Measurements from ENCODE around the gene TNFAIP2.

Gene TNFAIP2

DNA sequence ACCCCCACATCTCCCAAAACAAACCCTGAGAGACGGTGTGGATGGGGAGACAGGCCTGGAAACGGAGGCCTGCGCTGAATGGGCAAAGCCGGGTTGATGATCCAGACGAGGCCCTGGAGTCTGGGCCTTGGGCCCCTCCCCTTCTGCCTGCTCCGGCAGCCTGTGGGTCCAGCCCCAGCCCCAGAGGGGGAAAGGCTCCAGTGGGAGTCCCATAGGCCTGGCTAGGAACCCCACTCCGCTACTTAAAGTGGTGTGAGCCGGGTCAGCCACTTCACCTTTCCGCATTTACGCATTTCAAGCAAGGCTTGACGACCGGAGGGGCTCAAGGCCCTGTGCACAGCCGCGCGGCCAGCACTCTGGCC, 695 bp upstream of the TNFAIP2 start (continued):
- TF ChIP-seq ESRRG (CRISPR knock-in tag; IDR thresholded peaks at IDR 0.05): no peak
- no peak for TF ChIP-seq CREB5 (CRISPR knock-in tag; IDR thresholded peaks at IDR 0.05; ENCODE audit: low read depth)
- no peak for TF ChIP-seq TSHZ2 (CRISPR knock-in tag; IDR thresholded peaks at IDR 0.05)
- TF ChIP-seq TCF4 (CRISPR knock-in tag; IDR thresholded peaks at IDR 0.05; ENCODE audit: borderline replicate concordance): no peak
- TF ChIP-seq RARB (CRISPR knock-in tag; IDR thresholded peaks at IDR 0.05): no peak
- no peak for TF ChIP-seq ARNTL (CRISPR knock-in tag; IDR thresholded peaks at IDR 0.05; ENCODE audit: borderline replicate concordance, low read depth)
- no peak for TF ChIP-seq ZFP3 (CRISPR knock-in tag; IDR thresholded peaks at IDR 0.05)
- TF ChIP-seq ZNF565 (CRISPR knock-in tag; conservative IDR thresholded peaks at IDR 0.05; ENCODE audit: low read depth): no peak
- TF ChIP-seq ZFP30 (CRISPR knock-in tag; IDR thresholded peaks at IDR 0.05): no peak
- TF ChIP-seq GLIS3 (CRISPR knock-in tag; IDR thresholded peaks at IDR 0.05): no peak
- TF ChIP-seq SNAI2 (CRISPR knock-in tag; IDR thresholded peaks at IDR 0.05): no peak
- no peak for TF ChIP-seq ZNF8 (CRISPR knock-in tag; IDR thresholded peaks at IDR 0.05)
- no peak for TF ChIP-seq PPARA (CRISPR knock-in tag; IDR thresholded peaks at IDR 0.05; ENCODE audit: borderline replicate concordance)

DNA sequence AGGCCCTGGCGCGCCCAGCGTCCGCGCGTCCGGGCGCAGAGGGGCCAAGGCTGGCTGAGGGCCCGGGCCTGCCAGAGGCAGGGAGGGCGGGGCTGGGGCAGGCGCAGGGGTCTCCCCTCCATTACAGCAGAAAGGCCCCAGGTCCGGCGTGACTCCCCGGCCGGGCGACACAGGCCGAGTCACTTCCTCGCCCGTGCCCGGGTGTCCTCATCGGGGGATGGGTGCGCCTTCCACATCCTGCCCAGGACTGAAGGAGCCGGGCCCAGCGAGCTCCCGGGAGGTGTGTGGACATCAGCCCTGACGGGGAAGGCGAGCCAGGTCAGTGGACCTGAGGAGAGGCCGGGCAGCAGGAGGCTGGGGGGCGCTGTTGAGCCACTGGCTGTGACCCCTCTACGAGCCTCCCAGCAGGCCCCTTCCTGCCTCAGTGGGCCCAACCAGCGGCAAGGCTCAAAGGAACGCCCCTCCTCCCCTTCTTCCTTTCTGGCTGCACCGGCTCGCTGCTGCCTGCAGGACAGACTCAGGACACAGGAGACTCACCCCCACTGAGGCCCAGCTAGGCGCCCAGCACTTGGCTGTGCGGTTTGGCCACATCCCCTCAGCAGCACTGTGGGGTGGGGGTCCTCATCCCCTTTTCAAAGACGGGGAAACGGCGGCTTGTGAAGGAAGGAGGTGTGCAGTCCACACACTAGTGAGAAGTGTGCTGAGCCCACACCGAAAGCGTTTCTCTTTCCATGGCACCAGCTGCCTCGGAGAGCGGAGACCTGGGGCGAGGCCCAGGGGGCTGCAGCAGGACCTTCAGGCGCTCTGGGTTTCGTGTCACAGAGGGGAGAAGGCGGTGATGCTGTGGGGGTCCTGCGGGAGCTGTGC, 606 bp downstream of the TNFAIP2 start:
- ATAC-seq: no peak
- TF ChIP-seq ESRRG (CRISPR knock-in tag; IDR thresholded peaks at IDR 0.05) (no peak), CSDC2 (CRISPR knock-in tag; IDR thresholded peaks at IDR 0.05) (no peak)

- ATAC-seq: no peak
- no peak for TF ChIP-seq ZNF70 (CRISPR knock-in tag; IDR thresholded peaks at IDR 0.05)
- TF ChIP-seq TCF4 (CRISPR knock-in tag; IDR thresholded peaks at IDR 0.05; ENCODE audit: borderline replicate concordance): no peak
- no peak for TF ChIP-seq ESRRG (CRISPR knock-in tag; IDR thresholded peaks at IDR 0.05)
- TF ChIP-seq ISL1 (CRISPR knock-in tag; IDR thresholded peaks at IDR 0.05): no peak
- TF ChIP-seq BACH2 (CRISPR knock-in tag; IDR thresholded peaks at IDR 0.05; ENCODE audit: borderline replicate concordance): no peak
- no peak for TF ChIP-seq ZFP30 (CRISPR knock-in tag; IDR thresholded peaks at IDR 0.05)
- no peak for TF ChIP-seq ZC3H10 (CRISPR knock-in tag; IDR thresholded peaks at IDR 0.05)
- no peak for TF ChIP-seq PPARA (CRISPR knock-in tag; IDR thresholded peaks at IDR 0.05; ENCODE audit: borderline replicate concordance)
- TF ChIP-seq ZNF565 (CRISPR knock-in tag; conservative IDR thresholded peaks at IDR 0.05; ENCODE audit: low read depth): no peak
- TF ChIP-seq CSDC2 (CRISPR knock-in tag; IDR thresholded peaks at IDR 0.05): no peak
- no peak for TF ChIP-seq TOX (CRISPR knock-in tag; IDR thresholded peaks at IDR 0.05; ENCODE audit: borderline replicate concordance)
- no peak for TF ChIP-seq PATZ1 (CRISPR knock-in tag; IDR thresholded peaks at IDR 0.05; ENCODE audit: borderline replicate concordance)
- TF ChIP-seq ARNTL (CRISPR knock-in tag; IDR thresholded peaks at IDR 0.05; ENCODE audit: borderline replicate concordance, low read depth): no peak
- TF ChIP-seq TSHZ2 (CRISPR knock-in tag; IDR thresholded peaks at IDR 0.05): no peak
- no peak for TF ChIP-seq ZNF8 (CRISPR knock-in tag; IDR thresholded peaks at IDR 0.05)
- TF ChIP-seq POU6F1 (CRISPR knock-in tag; IDR thresholded peaks at IDR 0.05; ENCODE audit: borderline replicate concordance, low read depth): no peak
- TF ChIP-seq SNAI2 (CRISPR knock-in tag; IDR thresholded peaks at IDR 0.05): no peak
- TF ChIP-seq CSRNP3 (CRISPR knock-in tag; IDR thresholded peaks at IDR 0.05): no peak
These were observed 1.3 kb downstream of the TNFAIP2 start for GRCh38 chr14:103124501-103125001.

All from SK-N-SH treated with all-trans-retinoic acid at 6 μM for 48 hours (cell line).